Measurements from ENCODE around the gene CAPRIN1. TPM values are rescaled to one million over a fixed set of nuclear protein-coding genes. Genes with fewer than 3 reads are reported as not detected.
"Not testable (repeated sequence)": the region's sequence is repeated elsewhere in the genome, so short reads cannot be mapped to it uniquely, and the experiment has no call there.

Gene CAPRIN1
- total RNA-seq, 2 donors from 2014 or later: 145 to 184 TPM

- H3K4me1 ChIP-seq (ENCODE audit: control insufficient read depth in 1 of 2, low read depth in 2 of 2): peaks cover 20 to 32% of the 10 kb centered on the region in 2 donors
These were observed 16.0 kb downstream of the CAPRIN1 start for GRCh38 chr11:34067383-34068065.

GRCh38 chr11:34068111-34068510, 16.6 kb downstream of the CAPRIN1 start:
- ATAC-seq (ENCODE audit: insufficient number of reproducible peaks, low FRiP score, low read depth) (no peak), DNase-seq (ENCODE audit: low spot score) (no peak)
- peaks cover 6% of the 10 kb centered on the region for H3K36me3 ChIP-seq
- no peak overlapping the region for H3K27ac ChIP-seq
- TF ChIP-seq, protein P1, sequence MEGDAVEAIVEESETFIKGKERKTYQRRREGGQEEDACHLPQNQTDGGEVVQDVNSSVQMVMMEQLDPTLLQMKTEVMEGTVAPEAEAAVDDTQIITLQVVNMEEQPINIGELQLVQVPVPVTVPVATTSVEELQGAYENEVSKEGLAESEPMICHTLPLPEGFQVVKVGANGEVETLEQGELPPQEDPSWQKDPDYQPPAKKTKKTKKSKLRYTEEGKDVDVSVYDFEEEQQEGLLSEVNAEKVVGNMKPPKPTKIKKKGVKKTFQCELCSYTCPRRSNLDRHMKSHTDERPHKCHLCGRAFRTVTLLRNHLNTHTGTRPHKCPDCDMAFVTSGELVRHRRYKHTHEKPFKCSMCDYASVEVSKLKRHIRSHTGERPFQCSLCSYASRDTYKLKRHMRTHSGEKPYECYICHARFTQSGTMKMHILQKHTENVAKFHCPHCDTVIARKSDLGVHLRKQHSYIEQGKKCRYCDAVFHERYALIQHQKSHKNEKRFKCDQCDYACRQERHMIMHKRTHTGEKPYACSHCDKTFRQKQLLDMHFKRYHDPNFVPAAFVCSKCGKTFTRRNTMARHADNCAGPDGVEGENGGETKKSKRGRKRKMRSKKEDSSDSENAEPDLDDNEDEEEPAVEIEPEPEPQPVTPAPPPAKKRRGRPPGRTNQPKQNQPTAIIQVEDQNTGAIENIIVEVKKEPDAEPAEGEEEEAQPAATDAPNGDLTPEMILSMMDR (IDR thresholded peaks at IDR 0.05): no peak
- no peaks in the 10 kb centered on the region for H3K27me3 ChIP-seq (replicated peaks; ENCODE audit: insufficient read depth)
- peaks cover 20 to 26% of the 10 kb centered on the region in 2 donors for H3K4me1 ChIP-seq (ENCODE audit: control insufficient read depth in 1 of 2, low read depth in 2 of 2)
- H3K9me3 ChIP-seq: no peaks in the 10 kb centered on the region
- H3K4me3 ChIP-seq: peak overlapping the region; percentile 3

More at GRCh38 chr11:34067383-34068065, 16.0 kb downstream of the CAPRIN1 start:
- TF ChIP-seq, protein P1 (IDR thresholded peaks at IDR 0.05): no peak
- DNase-seq (ENCODE audit: low spot score) (no peak), ATAC-seq (ENCODE audit: insufficient number of reproducible peaks, low FRiP score, low read depth) (no peak)
- no peaks in the 10 kb centered on the region for H3K27me3 ChIP-seq (replicated peaks; ENCODE audit: insufficient read depth)
- peak overlapping the region; percentile 3 for H3K4me3 ChIP-seq
- peaks cover 2% of the 10 kb centered on the region for H3K36me3 ChIP-seq
- no peak overlapping the region for H3K27ac ChIP-seq
- H3K9me3 ChIP-seq: no peaks in the 10 kb centered on the region

- H3K27ac ChIP-seq; H3K4me3 ChIP-seq; H3K9me3 ChIP-seq; ATAC-seq (ENCODE audit: insufficient number of reproducible peaks, low FRiP score, low read depth); DNase-seq (ENCODE audit: low spot score); H3K27me3 ChIP-seq (replicated peaks; ENCODE audit: insufficient read depth): not testable (repeated sequence)
- Histone ChIP-seq H3K36me3 (peaks cover 15% of the 10 kb centered on the region), H3K4me1 (ENCODE audit: control insufficient read depth in 1 of 2, low read depth in 2 of 2) (peaks cover 23 to 32% of the 10 kb centered on the region in 2 donors)
These were observed 19.8 kb downstream of the CAPRIN1 start for GRCh38 chr11:34071306-34071705.

DNA sequence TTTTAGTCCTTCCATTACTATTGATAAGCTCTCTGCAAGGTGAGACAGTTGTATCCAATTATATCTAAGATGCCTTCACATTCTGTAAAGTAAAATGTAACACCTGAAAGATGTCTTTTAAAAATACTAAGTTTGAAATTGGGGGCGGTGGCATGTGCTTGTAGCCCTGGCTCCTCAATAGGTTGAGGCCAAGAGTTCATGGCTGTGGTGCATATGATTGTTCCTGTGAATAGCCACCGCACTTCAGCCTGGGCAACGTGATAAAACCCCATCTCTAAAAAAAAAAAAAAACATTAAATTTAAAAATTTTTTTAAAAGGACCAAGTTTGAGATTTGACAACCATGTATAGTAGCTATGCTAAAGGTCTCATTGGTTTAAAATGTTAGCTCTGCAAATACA, 20.5 kb downstream of the CAPRIN1 start:
- Histone ChIP-seq H3K4me3 (no peak overlapping the region), H3K27me3 (replicated peaks; ENCODE audit: insufficient read depth) (no peaks in the 10 kb centered on the region), H3K27ac (no peak overlapping the region), H3K36me3 (peaks cover 20% of the 10 kb centered on the region), H3K4me1 (ENCODE audit: control insufficient read depth in 1 of 2, low read depth in 2 of 2) (peaks cover 23 to 30% of the 10 kb centered on the region in 2 donors), H3K9me3 (no peaks in the 10 kb centered on the region)
- TF ChIP-seq, protein P1 (IDR thresholded peaks at IDR 0.05): no peak
- DNase-seq (ENCODE audit: low spot score) (no peak), ATAC-seq (ENCODE audit: insufficient number of reproducible peaks, low FRiP score, low read depth) (no peak)

DNA sequence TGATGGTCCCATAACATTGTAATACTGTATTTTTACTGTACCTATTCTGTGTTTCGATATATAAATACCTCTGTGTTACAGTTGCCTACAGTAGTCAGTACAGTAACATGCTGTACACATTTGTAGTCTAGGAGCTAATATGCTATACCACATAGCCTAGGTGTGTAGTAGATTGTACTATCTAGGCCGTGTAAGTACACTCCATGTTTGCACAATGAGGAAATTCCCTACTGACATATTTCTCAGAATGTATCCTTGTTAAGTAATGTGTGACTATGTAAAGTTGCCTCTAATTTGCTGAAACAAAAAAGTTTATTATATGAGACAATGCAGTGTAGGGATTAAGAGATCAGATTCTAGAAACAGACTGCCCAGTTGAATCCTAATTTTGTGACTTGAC, 21.3 kb downstream of the CAPRIN1 start:
- no peak overlapping the region for H3K4me3 ChIP-seq
- H3K9me3 ChIP-seq: no peaks in the 10 kb centered on the region
- no peaks in the 10 kb centered on the region for H3K27me3 ChIP-seq (replicated peaks; ENCODE audit: insufficient read depth)
- ATAC-seq (ENCODE audit: insufficient number of reproducible peaks, low FRiP score, low read depth): no peak
- no peak for DNase-seq (ENCODE audit: low spot score)
- H3K4me1 ChIP-seq (ENCODE audit: control insufficient read depth in 1 of 2, low read depth in 2 of 2): peaks cover 20 to 22% of the 10 kb centered on the region in 2 donors
- peaks cover 20% of the 10 kb centered on the region for H3K36me3 ChIP-seq
- no peak overlapping the region for H3K27ac ChIP-seq
- TF ChIP-seq, protein P1 (IDR thresholded peaks at IDR 0.05): no peak
